Measurements from ENCODE around the gene ADAD2.

ADAD2 gene

GRCh38 chr16:84177741-84178073 lies 13.2 kb upstream of the ADAD2 start:
- no peak for DNase-seq

GRCh38 chr16:84178146-84178765 lies 12.7 kb upstream of the ADAD2 start:
- no peak for DNase-seq

- DNase-seq: no peak
Observed at GRCh38 chr16:84178892-84179611, 11.9 kb upstream of the ADAD2 start.

GRCh38 chr16:84179612-84180320 lies 11.2 kb upstream of the ADAD2 start:
- DNase-seq: no peak

GRCh38 chr16:84180519-84181140 lies 10.3 kb upstream of the ADAD2 start:
- no peak for DNase-seq

- no peak for DNase-seq
Observed at GRCh38 chr16:84181144-84181915, 9.6 kb upstream of the ADAD2 start.

- no peak for DNase-seq
Observed at GRCh38 chr16:84182104-84182503, 8.9 kb upstream of the ADAD2 start.

- no peak for DNase-seq
Observed at GRCh38 chr16:84182680-84183571, 8.0 kb upstream of the ADAD2 start.

GRCh38 chr16:84183572-84183875 lies 7.4 kb upstream of the ADAD2 start:
- DNase-seq: no peak

GRCh38 chr16:84183911-84184591 lies 6.9 kb upstream of the ADAD2 start:
- no peak for DNase-seq

GRCh38 chr16:84184775-84185174 lies 6.2 kb upstream of the ADAD2 start:
- DNase-seq: no peak

- peak; percentile 78 for DNase-seq
Observed at GRCh38 chr16:84186685-84187437, 4.1 kb upstream of the ADAD2 start, which contains the start of gene TAF1C. Gene TAF1C, minus strand, starts transcription at chr16:84187057. Its CDS starts 2,069 bp downstream, at chr16:84184988.

- DNase-seq: no peak
Observed at GRCh38 chr16:84191466-84191865, 509 bp downstream of the ADAD2 start.

- DNase-seq: no peak
Observed at GRCh38 chr16:84193480-84193879, 2.5 kb downstream of the ADAD2 start.

- no peak for DNase-seq
Observed at GRCh38 chr16:84194018-84194417, 3.1 kb downstream of the ADAD2 start.

GRCh38 chr16:84194470-84195200 lies 3.7 kb downstream of the ADAD2 start:
- no peak for DNase-seq

- no peak for DNase-seq
Observed at GRCh38 chr16:84195201-84196093, 4.5 kb downstream of the ADAD2 start.

GRCh38 chr16:84196101-84196500 lies 5.1 kb downstream of the ADAD2 start:
- no peak for DNase-seq
